Lung microvascular endothelial cell (primary cell): Measurements from ENCODE around the gene HRH2. TPM values are rescaled to one million over a fixed set of nuclear protein-coding genes. Genes with fewer than 3 reads are reported as not detected.
"Not testable (repeated sequence)": the region's sequence is repeated elsewhere in the genome, so short reads cannot be mapped to it uniquely, and the experiment has no call there.

Source experiments
- DNase-seq, 2 donors: peaks; one replicate each; pipeline versions ENCODE4 v3.0.0 to v3.0.0-alpha.2; 2010; ENCODE audit warnings: low read depth in 2 of 2
- total RNA-seq: library from RNA; depleted of rRNA; stranded (reverse); fragments of >200 nt; gene quantifications from 2 replicates; pipeline ENCODE4 v1.2.1, GENCODE V29; 2014

The HRH2 gene
- total RNA-seq, 1 donor from 2014 or later = not detected

GRCh38 chr5:175738126-175738525 is 80.3 kb downstream of the HRH2 start:
- no peak for DNase-seq

DNA sequence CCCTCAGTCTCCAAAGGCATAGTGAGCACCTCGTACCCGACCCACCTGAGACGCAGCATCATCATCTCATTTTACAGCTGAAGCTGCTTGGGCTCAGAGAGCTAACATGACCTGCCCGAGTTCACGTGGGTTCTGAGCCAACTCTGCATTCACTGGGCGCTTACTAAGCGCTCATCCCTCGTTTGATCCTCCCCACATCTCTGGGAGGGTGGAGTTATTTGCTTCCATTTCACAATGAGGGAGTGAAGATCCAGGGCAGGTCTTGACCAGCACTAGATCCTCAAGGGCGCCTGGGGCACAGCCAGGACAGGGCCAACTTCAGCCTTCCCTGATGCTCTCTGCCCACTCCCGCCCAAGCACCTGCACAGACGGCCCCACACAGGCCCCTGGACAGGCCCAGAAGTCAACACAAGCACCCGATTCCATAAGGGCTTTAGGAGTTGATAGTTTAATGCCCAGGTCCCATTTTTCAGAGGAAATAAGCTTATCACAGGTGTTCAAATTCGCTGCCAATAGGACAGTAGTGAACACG is 80.8 kb downstream of the HRH2 start:
- DNase-seq = no peak

GRCh38 chr5:175740014-175740413 is 82.1 kb downstream of the HRH2 start:
- DNase-seq = no peak

DNA sequence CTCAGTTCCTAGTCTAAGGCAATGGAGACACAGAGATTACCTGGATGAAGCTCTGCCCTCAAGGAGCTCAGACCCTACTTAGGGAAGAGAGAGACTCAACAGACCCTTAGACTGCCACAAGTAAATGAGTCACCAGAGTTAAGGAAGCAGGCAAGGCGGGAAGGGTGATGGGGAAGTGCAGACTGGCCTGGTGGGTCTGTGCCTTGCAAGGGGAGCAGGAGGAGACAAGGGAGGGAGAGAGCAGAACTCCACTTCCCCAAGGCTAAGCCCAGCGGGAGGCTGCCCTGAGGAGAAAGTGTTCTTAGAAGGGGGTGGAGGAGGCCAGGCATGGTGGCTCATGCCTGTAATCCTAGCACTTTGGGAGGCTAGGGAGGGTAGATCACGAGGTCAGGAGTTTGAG is 83.7 kb downstream of the HRH2 start:
- DNase-seq = no peak

- DNase-seq = no peak
These were observed 84.6 kb downstream of the HRH2 start for GRCh38 chr5:175742290-175742994.

GRCh38 chr5:175743676-175744210 is 85.9 kb downstream of the HRH2 start:
- DNase-seq = peak; percentile 7 to 14

GRCh38 chr5:175745210-175745609 is 87.3 kb downstream of the HRH2 start:
- no peak for DNase-seq

DNA sequence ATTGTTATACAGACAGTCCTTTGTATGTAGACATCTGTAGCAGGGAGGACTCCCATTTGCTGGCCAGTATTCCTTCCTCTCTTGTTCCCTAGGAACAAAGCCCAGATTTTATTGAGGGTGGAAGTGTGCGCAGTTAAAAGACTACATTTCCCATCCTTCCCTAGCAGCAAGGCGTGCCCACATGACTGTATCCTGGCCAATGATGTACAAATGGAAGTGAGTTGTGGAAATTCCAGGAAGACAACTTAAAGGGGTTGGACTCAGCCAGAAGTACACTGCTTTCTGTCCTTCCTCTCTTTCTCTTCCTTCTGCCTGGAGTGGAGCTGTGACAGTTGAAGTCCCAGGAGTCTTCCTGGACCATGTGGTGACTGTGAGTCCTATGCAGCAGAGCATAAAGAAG is 89.0 kb downstream of the HRH2 start:
- DNase-seq = peak; percentile 23 to 38

GRCh38 chr5:175747539-175748060 is 89.7 kb downstream of the HRH2 start:
- DNase-seq = no peak

DNA sequence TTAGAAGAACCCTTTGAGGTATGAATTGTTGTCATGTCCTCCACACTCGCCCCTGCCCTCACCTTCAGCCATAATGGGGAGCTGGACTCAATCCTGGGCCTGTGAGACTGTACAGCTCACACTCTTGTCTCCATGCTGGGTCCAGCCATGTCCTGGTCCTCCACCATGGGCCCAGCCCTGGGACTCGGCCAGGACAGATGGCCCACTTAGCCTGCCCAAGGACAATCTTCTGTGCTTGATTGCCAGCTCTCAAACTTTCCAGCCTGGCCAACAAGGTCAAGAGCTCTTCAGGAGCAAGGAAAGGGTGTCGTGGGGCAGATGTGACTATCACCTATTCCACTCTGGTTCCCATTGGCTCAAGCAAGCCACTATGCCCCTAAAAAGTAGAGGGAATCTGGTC is 90.8 kb downstream of the HRH2 start:
- no peak for DNase-seq

GRCh38 chr5:175749591-175749990 is 91.7 kb downstream of the HRH2 start:
- no peak for DNase-seq

GRCh38 chr5:175750511-175750931 is 92.7 kb downstream of the HRH2 start:
- DNase-seq = no peak

- no peak for DNase-seq
These were observed 93.5 kb downstream of the HRH2 start for GRCh38 chr5:175751369-175751768.

GRCh38 chr5:175752826-175753535 is 95.1 kb downstream of the HRH2 start:
- DNase-seq = no peak

DNA sequence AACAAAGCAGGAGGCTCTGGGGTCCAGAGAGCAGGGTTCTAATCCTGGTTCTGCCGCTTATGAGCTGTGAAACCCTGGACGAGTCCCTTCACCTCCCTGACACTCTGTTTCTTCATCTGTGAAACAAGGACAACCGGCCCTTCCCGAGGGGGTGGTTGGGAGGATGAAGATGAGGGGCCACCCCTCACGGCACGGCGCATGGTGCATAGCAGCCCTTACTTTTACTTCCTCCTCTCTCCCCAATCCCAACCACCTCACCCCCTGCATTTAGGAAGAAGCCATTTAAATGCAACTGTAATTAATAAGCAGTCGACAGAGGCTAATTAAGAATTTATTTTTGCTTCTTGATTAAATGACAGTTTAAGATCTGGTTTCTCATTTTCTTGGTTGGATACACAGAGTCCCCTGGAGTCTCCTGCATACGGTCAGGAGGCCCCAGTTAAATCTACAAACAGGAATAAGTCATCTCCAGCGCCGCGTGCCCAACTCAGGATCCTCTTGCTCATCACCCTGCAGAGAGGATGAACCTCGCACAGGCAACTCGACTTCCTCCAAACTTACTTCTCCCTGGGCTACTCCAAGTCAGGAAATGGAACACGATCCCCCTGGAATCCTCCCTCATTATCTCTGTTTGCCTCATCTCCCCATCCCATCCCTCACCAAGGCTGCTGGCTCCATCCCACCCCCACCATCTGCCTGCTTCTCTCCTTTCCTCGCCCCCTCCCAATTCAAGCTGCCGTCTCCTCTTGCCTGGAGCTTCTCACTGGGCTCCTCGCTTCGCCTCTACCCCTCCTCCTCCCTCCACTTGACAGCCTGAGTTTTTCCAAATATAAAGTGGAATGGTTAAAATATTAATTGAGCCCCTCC is 95.9 kb downstream of the HRH2 start:
- DNase-seq = no peak

DNA sequence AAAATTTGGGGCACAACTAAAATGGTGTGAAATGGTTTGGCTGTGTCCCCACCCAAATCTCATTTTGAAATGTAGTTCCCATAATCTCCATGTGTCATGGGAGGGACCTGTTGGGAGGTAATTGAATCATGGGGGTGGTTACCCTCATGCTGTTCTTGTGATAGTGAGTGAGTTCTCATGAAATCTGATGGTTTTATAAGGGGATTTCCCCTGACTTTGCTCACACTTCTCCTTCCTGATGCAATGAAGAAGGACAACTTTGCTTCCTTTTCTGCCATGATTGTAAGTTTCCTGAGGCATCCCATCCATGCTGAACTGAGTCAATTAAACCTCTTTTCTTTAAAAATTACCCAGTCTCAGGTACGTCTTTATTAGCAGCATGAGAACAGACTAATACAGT is 102.1 kb downstream of the HRH2 start:
- DNase-seq = not testable (repeated sequence)

Other genes starting within 250 kb of the HRH2 start
- not detected in 2 replicates for gene DRD1, start 213.9 kb upstream of the HRH2 start, total RNA-seq
- gene SFXN1, start 179.5 kb upstream of the HRH2 start, total RNA-seq = 36.3 and 41.2 TPM in 2 replicates
- not detected in 2 replicates for gene CPLX2, start 213.5 kb downstream of the HRH2 start, total RNA-seq